ENCODE data around the gene PRKCB.

DNA sequence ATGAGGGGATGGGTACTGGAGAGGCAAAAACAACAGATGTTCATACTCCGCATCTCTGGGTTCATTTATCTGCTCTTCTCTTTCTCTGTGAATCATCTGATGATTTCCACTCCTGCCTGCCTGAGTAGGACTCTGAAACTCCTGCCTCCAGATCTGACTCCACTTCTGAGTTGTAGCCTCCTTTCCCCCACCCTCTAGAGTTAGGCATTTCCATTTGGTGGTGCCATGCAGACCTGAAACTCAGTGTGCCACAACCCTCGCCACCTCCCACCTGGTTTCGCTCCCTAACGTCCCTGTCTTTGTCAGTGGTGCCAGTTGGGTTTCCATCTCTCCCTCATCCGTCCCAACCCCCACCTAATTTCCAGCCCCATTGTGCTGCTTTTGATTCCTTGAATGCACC, 126.2 kb downstream of the PRKCB start:
- TF ChIP-seq CTCF (conservative IDR thresholded peaks at IDR 0.05; ENCODE audit: low read depth in 2 of 2): no peak
- no peak for TF ChIP-seq EZH2 (IDR thresholded peaks at IDR 0.05; ENCODE audit: low read depth, unreplicated experiment)
- TF ChIP-seq POLR2AphosphoS5 (IDR thresholded peaks at IDR 0.05; ENCODE audit: low read depth): no peak
- TF ChIP-seq EZH2phosphoT487 (IDR thresholded peaks at IDR 0.05; ENCODE audit: unreplicated experiment): no peak
